Caki2 (cell line): ENCODE data around the gene RNF220. TPM values are rescaled to one million over a fixed set of nuclear protein-coding genes. Genes with fewer than 3 reads are reported as not detected.

Source experiments
- DNase-seq: peaks from one replicate; pipeline ENCODE4 v3.0.0-alpha.2; 2015; ENCODE audit warnings: low read depth
- in situ Hi-C: cut with HindIII; loops from 2 replicates; pipeline ENCODE4 v1.10.0; 2016; ENCODE audit warnings: low sequenced_read_pairs, low pct_unique_long_range_greater_than_20kb, mixed read lengths
- total RNA-seq: library from RNA; depleted of rRNA; stranded (reverse); fragments of >200 nt; shearing (Covaris generic); gene quantifications from 2 replicates; pipeline ENCODE4 v1.2.3, GENCODE V29; 2014; ENCODE audit warnings: low replicate concordance

Gene RNF220
- total RNA-seq, 1 experiment from 2014 or later: 69.8 TPM

- no peak for DNase-seq
- in situ Hi-C loops: no loop called here
Measured at GRCh38 chr1:44536357-44537209, 131.5 kb downstream of the RNF220 start.

GRCh38 chr1:44537538-44537937 is 132.5 kb downstream of the RNF220 start:
- no peak for DNase-seq
- in situ Hi-C loops: no loop called here

GRCh38 chr1:44537956-44538355 is 132.9 kb downstream of the RNF220 start:
- in situ Hi-C loops: no loop called here
- no peak for DNase-seq

GRCh38 chr1:44539991-44540730 is 135.1 kb downstream of the RNF220 start:
- no peak for DNase-seq
- in situ Hi-C loops: no loop called here

- no peak for DNase-seq
- in situ Hi-C loops: no loop called here
Measured at GRCh38 chr1:44542420-44543063, 137.5 kb downstream of the RNF220 start.

- in situ Hi-C loops: no loop called here
- DNase-seq: no peak
Measured at GRCh38 chr1:44543064-44543744, 138.1 kb downstream of the RNF220 start.

GRCh38 chr1:44543786-44544185 is 138.7 kb downstream of the RNF220 start:
- in situ Hi-C loops: no loop called here

GRCh38 chr1:44544960-44545359 is 139.9 kb downstream of the RNF220 start:
- DNase-seq: no peak
- in situ Hi-C loops: no loop called here

More at GRCh38 chr1:44543786-44544185, 138.7 kb downstream of the RNF220 start:
- DNase-seq: no peak

- in situ Hi-C loops: no loop called here
- DNase-seq: no peak
Measured at GRCh38 chr1:44545961-44546360, 140.9 kb downstream of the RNF220 start.

GRCh38 chr1:44546403-44547053 is 141.5 kb downstream of the RNF220 start:
- in situ Hi-C loops: no loop called here
- DNase-seq: no peak

- no peak for DNase-seq
- in situ Hi-C loops: no loop called here
Measured at GRCh38 chr1:44547361-44547760, 142.3 kb downstream of the RNF220 start.

- DNase-seq: no peak
- in situ Hi-C loops: no loop called here
Measured at GRCh38 chr1:44547837-44548236, 142.8 kb downstream of the RNF220 start.

GRCh38 chr1:44549510-44549909 is 144.5 kb downstream of the RNF220 start:
- no peak for DNase-seq
- in situ Hi-C loops: no loop called here

- in situ Hi-C loops: no loop called here
- DNase-seq: no peak
Measured at GRCh38 chr1:44553127-44553758, 148.2 kb downstream of the RNF220 start.

- in situ Hi-C loops: no loop called here
- peak; percentile 3 for DNase-seq
Measured at GRCh38 chr1:44553771-44554170, 148.7 kb downstream of the RNF220 start.

GRCh38 chr1:44554706-44555105 is 149.7 kb downstream of the RNF220 start:
- in situ Hi-C loops: no loop called here

GRCh38 chr1:44557778-44558177 is 152.7 kb downstream of the RNF220 start:
- peak; percentile 3 for DNase-seq

More at GRCh38 chr1:44554706-44555105, 149.7 kb downstream of the RNF220 start:
- no peak for DNase-seq

GRCh38 chr1:44558883-44559282 is 153.8 kb downstream of the RNF220 start:
- no peak for DNase-seq
- in situ Hi-C loops: no loop called here

More at GRCh38 chr1:44557778-44558177, 152.7 kb downstream of the RNF220 start:
- in situ Hi-C loops: no loop called here
